ENCODE measurements around the gene OR6C68. TPM values are rescaled to one million over a fixed set of nuclear protein-coding genes. Genes with fewer than 3 reads are reported as not detected.
"Not testable (repeated sequence)": the region's sequence is repeated elsewhere in the genome, so short reads cannot be mapped to it uniquely, and the experiment has no call there.

The OR6C68 gene
- not detected for total RNA-seq

- no peak for DNase-seq (ENCODE audit: low spot score)
Observed at GRCh38 chr12:55492078-55492477, at the start of gene OR6C68. Gene OR6C68, plus strand, starts transcription at chr12:55492378. Its CDS starts 0 bp downstream, at chr12:55492378.

GRCh38 chr12:55443776-55444175, 48.4 kb upstream of the OR6C68 start, which contains the start of gene OR6C2:
Gene OR6C2, plus strand, starts transcription at chr12:55444076. Its CDS starts 8,138 bp downstream, at chr12:55452214.
- DNase-seq (ENCODE audit: low spot score) = no peak

- DNase-seq (ENCODE audit: low spot score) = no peak
Observed at GRCh38 chr12:55445357-55445756, 46.8 kb upstream of the OR6C68 start.

- DNase-seq (ENCODE audit: low spot score) = no peak
Observed at GRCh38 chr12:55446326-55446725, 45.9 kb upstream of the OR6C68 start.

- DNase-seq (ENCODE audit: low spot score) = no peak
Observed at GRCh38 chr12:55448825-55449224, 43.4 kb upstream of the OR6C68 start.

- not testable (repeated sequence) for DNase-seq (ENCODE audit: low spot score)
Observed at GRCh38 chr12:55464926-55465325, 27.3 kb upstream of the OR6C68 start.

- no peak for DNase-seq (ENCODE audit: low spot score)
Observed at GRCh38 chr12:55467836-55468235, 24.3 kb upstream of the OR6C68 start.

- DNase-seq (ENCODE audit: low spot score) = no peak
Observed at GRCh38 chr12:55469291-55469690, 22.9 kb upstream of the OR6C68 start.

- DNase-seq (ENCODE audit: low spot score) = no peak
Observed at GRCh38 chr12:55470088-55470829, 21.9 kb upstream of the OR6C68 start, which contains the start of gene OR6C70. Gene OR6C70, minus strand, starts transcription at chr12:55470138. Its CDS starts 0 bp downstream, at chr12:55470138.

- no peak for DNase-seq (ENCODE audit: low spot score)
Observed at GRCh38 chr12:55472264-55472663, 19.9 kb upstream of the OR6C68 start.

GRCh38 chr12:55479136-55479535, 13.0 kb upstream of the OR6C68 start:
- DNase-seq (ENCODE audit: low spot score) = not testable (repeated sequence)

GRCh38 chr12:55484284-55484683, 7.9 kb upstream of the OR6C68 start:
- not testable (repeated sequence) for DNase-seq (ENCODE audit: low spot score)

- DNase-seq (ENCODE audit: low spot score) = no peak
Observed at GRCh38 chr12:55495490-55495889, 3.3 kb downstream of the OR6C68 start.

GRCh38 chr12:55499231-55499630, 7.1 kb downstream of the OR6C68 start:
- no peak for DNase-seq (ENCODE audit: low spot score)

- DNase-seq (ENCODE audit: low spot score) = no peak
Observed at GRCh38 chr12:55499810-55500252, 7.7 kb downstream of the OR6C68 start.

GRCh38 chr12:55501601-55502000, 9.4 kb downstream of the OR6C68 start:
- no peak for DNase-seq (ENCODE audit: low spot score)

- no peak for DNase-seq (ENCODE audit: low spot score)
Observed at GRCh38 chr12:55515696-55516095, 23.5 kb downstream of the OR6C68 start.

GRCh38 chr12:55516391-55516790, 24.2 kb downstream of the OR6C68 start:
- no peak for DNase-seq (ENCODE audit: low spot score)

Other genes starting within 250 kb of the OR6C68 start
- not detected for gene OR6C74, start 247.8 kb upstream of the OR6C68 start, total RNA-seq
- not detected for gene OR6C6, start 195.8 kb upstream of the OR6C68 start, total RNA-seq
- gene OR6C1, start 178.0 kb upstream of the OR6C68 start, total RNA-seq = not detected
- not detected for gene OR6C3, start 161.6 kb upstream of the OR6C68 start, total RNA-seq
- not detected for gene OR6C75, start 129.4 kb upstream of the OR6C68 start, total RNA-seq
- not detected for gene OR6C65, start 91.8 kb upstream of the OR6C68 start, total RNA-seq
- gene OR6C76, start 66.1 kb upstream of the OR6C68 start, total RNA-seq = not detected
- not detected for gene OR6C2, start 48.3 kb upstream of the OR6C68 start, total RNA-seq
- not detected for gene OR6C70, start 22.2 kb upstream of the OR6C68 start, total RNA-seq
- gene OR6C4, start 57.2 kb downstream of the OR6C68 start, total RNA-seq = not detected
- gene OR2AP1, start 80.1 kb downstream of the OR6C68 start, total RNA-seq = not detected
- not detected for gene OR10P1, start 144.5 kb downstream of the OR6C68 start, total RNA-seq
- gene ITGA7, start 215.5 kb downstream of the OR6C68 start, total RNA-seq = 152 TPM
- 158 TPM for gene BLOC1S1, start 223.7 kb downstream of the OR6C68 start, total RNA-seq
- 43.0 TPM for gene RDH5, start 228.0 kb downstream of the OR6C68 start, total RNA-seq
- 1,148 TPM for gene CD63, start 236.6 kb downstream of the OR6C68 start, total RNA-seq